ENCODE results near the gene TMEM163. TPM values are rescaled to one million over a fixed set of nuclear protein-coding genes. Genes with fewer than 3 reads are reported as not detected.

Gene TMEM163
- total RNA-seq, 1 donor, result not detected

- H3K4me2 ChIP-seq (ENCODE audit: insufficient read depth, low read length), result no peak overlapping the region
- H3K9me3 ChIP-seq (ENCODE audit: low read depth, low read length), result no peaks in the 10 kb centered on the region
- no peaks in the 10 kb centered on the region for H3K36me3 ChIP-seq (ENCODE audit: insufficient read depth, low read length)
- TF ChIP-seq, protein P1, sequence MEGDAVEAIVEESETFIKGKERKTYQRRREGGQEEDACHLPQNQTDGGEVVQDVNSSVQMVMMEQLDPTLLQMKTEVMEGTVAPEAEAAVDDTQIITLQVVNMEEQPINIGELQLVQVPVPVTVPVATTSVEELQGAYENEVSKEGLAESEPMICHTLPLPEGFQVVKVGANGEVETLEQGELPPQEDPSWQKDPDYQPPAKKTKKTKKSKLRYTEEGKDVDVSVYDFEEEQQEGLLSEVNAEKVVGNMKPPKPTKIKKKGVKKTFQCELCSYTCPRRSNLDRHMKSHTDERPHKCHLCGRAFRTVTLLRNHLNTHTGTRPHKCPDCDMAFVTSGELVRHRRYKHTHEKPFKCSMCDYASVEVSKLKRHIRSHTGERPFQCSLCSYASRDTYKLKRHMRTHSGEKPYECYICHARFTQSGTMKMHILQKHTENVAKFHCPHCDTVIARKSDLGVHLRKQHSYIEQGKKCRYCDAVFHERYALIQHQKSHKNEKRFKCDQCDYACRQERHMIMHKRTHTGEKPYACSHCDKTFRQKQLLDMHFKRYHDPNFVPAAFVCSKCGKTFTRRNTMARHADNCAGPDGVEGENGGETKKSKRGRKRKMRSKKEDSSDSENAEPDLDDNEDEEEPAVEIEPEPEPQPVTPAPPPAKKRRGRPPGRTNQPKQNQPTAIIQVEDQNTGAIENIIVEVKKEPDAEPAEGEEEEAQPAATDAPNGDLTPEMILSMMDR (IDR thresholded peaks at IDR 0.05; ENCODE audit: extremely low read depth, low read depth, low read length), result no peak
- no peak for DNase-seq (ENCODE audit: insufficient read length, low spot score, missing footprints)
- no peaks in the 10 kb centered on the region for H4K20me1 ChIP-seq (ENCODE audit: insufficient read depth, low read length)
- H2AFZ ChIP-seq (ENCODE audit: low read length), result no peak overlapping the region
- no peak overlapping the region for H3K27ac ChIP-seq (ENCODE audit: low read depth, low read length)
- H3K4me1 ChIP-seq (ENCODE audit: insufficient read depth, low read length), result no peaks in the 10 kb centered on the region
- no peaks in the 10 kb centered on the region for H3K27me3 ChIP-seq (ENCODE audit: insufficient read depth, low read length)
- no peak overlapping the region for H3K4me3 ChIP-seq (ENCODE audit: insufficient read depth, low read length)
- H3K79me2 ChIP-seq (ENCODE audit: insufficient read depth, low read length), result no peaks in the 10 kb centered on the region
Observed at GRCh38 chr2:134470561-134471168, 248.1 kb downstream of the TMEM163 start.

DNA sequence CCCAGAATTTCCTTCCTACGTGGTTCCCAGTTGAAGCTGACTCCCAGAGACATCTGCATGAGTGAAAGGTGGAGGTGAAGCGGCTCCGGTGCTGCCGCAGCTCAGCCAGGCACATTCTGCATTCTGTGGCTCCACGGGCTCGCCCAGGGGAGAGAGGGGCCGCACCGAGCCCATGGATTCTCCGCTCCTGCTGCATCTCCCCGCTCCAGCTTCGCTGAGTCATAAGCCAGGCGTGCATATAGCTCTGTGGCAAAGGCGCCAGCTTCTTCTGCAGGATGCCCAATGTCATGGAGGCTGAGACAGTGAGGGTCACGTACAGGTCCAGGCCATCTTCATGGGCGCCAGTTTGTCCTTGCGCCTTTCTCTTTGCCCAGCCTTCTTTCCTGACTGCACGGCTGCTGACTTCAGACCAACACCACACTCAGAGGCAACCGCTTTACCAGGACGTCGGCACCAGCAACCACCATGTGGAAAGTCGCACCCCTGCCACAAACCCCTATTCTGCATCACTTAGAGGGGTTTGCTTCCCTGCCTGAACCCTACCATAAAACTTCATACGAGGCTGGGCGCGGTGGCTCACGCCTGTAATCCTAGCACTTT is 249.2 kb downstream of the TMEM163 start:
- H3K4me1 ChIP-seq (ENCODE audit: insufficient read depth, low read length), result no peaks in the 10 kb centered on the region

GRCh38 chr2:134468776-134469175 is 250.0 kb downstream of the TMEM163 start:
- no peaks in the 10 kb centered on the region for H3K27me3 ChIP-seq (ENCODE audit: insufficient read depth, low read length)
- no peaks in the 10 kb centered on the region for H3K36me3 ChIP-seq (ENCODE audit: insufficient read depth, low read length)
- TF ChIP-seq, protein P1 (IDR thresholded peaks at IDR 0.05; ENCODE audit: extremely low read depth, low read depth, low read length), result no peak
- no peaks in the 10 kb centered on the region for H3K4me1 ChIP-seq (ENCODE audit: insufficient read depth, low read length)
- H3K79me2 ChIP-seq (ENCODE audit: insufficient read depth, low read length), result no peaks in the 10 kb centered on the region
- H3K27ac ChIP-seq (ENCODE audit: low read depth, low read length), result no peak overlapping the region
- no peaks in the 10 kb centered on the region for H4K20me1 ChIP-seq (ENCODE audit: insufficient read depth, low read length)
- H3K4me3 ChIP-seq (ENCODE audit: insufficient read depth, low read length), result no peak overlapping the region
- H3K4me2 ChIP-seq (ENCODE audit: insufficient read depth, low read length), result no peak overlapping the region
- H3K9me3 ChIP-seq (ENCODE audit: low read depth, low read length), result no peaks in the 10 kb centered on the region
- DNase-seq (ENCODE audit: insufficient read length, low spot score, missing footprints), result no peak
- no peak overlapping the region for H2AFZ ChIP-seq (ENCODE audit: low read length)

More for the DNA sequence above, 249.2 kb downstream of the TMEM163 start:
- H2AFZ ChIP-seq (ENCODE audit: low read length), result no peak overlapping the region
- H3K27ac ChIP-seq (ENCODE audit: low read depth, low read length), result no peak overlapping the region
- TF ChIP-seq, protein P1 (IDR thresholded peaks at IDR 0.05; ENCODE audit: extremely low read depth, low read depth, low read length), result no peak
- no peak for DNase-seq (ENCODE audit: insufficient read length, low spot score, missing footprints)
- H3K27me3 ChIP-seq (ENCODE audit: insufficient read depth, low read length), result no peaks in the 10 kb centered on the region
- H3K36me3 ChIP-seq (ENCODE audit: insufficient read depth, low read length), result no peaks in the 10 kb centered on the region
- H3K4me2 ChIP-seq (ENCODE audit: insufficient read depth, low read length), result no peak overlapping the region
- H3K79me2 ChIP-seq (ENCODE audit: insufficient read depth, low read length), result no peaks in the 10 kb centered on the region
- H4K20me1 ChIP-seq (ENCODE audit: insufficient read depth, low read length), result no peaks in the 10 kb centered on the region
- no peak overlapping the region for H3K4me3 ChIP-seq (ENCODE audit: insufficient read depth, low read length)
- H3K9me3 ChIP-seq (ENCODE audit: low read depth, low read length), result no peaks in the 10 kb centered on the region

DNA sequence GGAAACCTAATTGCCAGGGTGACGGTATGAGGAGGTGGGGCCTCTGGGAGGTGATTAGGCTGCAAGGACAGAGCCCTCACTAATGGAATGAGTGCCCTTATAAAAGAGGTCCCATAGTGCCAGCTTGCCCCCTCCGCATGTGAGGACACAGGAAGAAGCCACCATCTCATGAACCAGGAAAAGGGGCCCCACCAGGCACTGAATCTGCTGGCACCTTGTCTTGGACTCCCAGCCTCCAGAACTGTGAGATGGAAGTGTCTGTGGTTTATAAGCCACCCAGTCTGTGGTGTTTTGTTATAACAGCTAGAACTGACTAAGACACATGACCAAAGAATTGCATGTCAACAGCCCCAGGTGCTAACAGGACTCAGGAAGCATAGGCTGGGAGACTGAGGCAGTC is 250.6 kb downstream of the TMEM163 start:
- H3K4me2 ChIP-seq (ENCODE audit: insufficient read depth, low read length), result no peak overlapping the region
- no peak overlapping the region for H3K4me3 ChIP-seq (ENCODE audit: insufficient read depth, low read length)
- H3K27ac ChIP-seq (ENCODE audit: low read depth, low read length), result no peak overlapping the region
- TF ChIP-seq, protein P1 (IDR thresholded peaks at IDR 0.05; ENCODE audit: extremely low read depth, low read depth, low read length), result no peak
- DNase-seq (ENCODE audit: insufficient read length, low spot score, missing footprints), result no peak
- no peaks in the 10 kb centered on the region for H3K4me1 ChIP-seq (ENCODE audit: insufficient read depth, low read length)
- H3K27me3 ChIP-seq (ENCODE audit: insufficient read depth, low read length), result no peaks in the 10 kb centered on the region
- no peaks in the 10 kb centered on the region for H3K9me3 ChIP-seq (ENCODE audit: low read depth, low read length)
- no peaks in the 10 kb centered on the region for H3K36me3 ChIP-seq (ENCODE audit: insufficient read depth, low read length)
- H2AFZ ChIP-seq (ENCODE audit: low read length), result no peak overlapping the region
- H3K79me2 ChIP-seq (ENCODE audit: insufficient read depth, low read length), result no peaks in the 10 kb centered on the region
- no peaks in the 10 kb centered on the region for H4K20me1 ChIP-seq (ENCODE audit: insufficient read depth, low read length)

Measured in osteoblast (primary cell).